GM12875 (cell line): ENCODE measurements around the gene CTAGE1.

Experiments
- H3K4me3 ChIP-seq: one replicate; pipeline ENCODE4 v1.5.1; 2011; ENCODE audit warnings: low read depth, low read length, control low read depth
- CTCF ChIP-seq: IDR thresholded peaks from 2 replicates; pipeline ENCODE4 v1.5.1; 2011; ENCODE audit warnings: low read depth, mild to moderate bottlenecking, control low read depth, inconsistent platforms, low read length, moderate library complexity, borderline replicate concordance; ENCODE audit not compliant: insufficient read depth

The CTAGE1 gene

DNA sequence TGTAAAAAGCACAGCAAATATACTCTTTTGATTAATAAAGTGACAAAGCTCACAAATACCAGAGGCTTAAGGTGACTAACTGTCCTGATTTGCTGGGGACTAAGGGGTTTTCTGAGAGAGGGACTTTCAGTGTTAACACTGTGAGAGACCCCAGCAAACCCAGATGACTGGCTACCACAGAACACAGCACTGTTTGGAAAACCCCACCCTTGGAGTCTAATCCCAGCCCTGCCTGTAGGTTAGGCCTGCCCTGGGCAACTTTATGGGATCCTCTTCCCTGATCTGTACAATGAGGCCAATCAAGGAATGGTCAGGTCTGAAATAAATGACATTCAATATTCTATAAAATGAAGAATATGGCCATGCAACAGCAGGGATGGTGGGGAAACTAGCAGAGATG, 30.5 kb upstream of the CTAGE1 start:
- no peak overlapping the region for H3K4me3 ChIP-seq
- no peak for TF ChIP-seq CTCF

- no peak for TF ChIP-seq CTCF
- H3K4me3 ChIP-seq = no peak overlapping the region
Observed at GRCh38 chr18:22447792-22448191, 30.1 kb upstream of the CTAGE1 start.

- TF ChIP-seq CTCF = no peak
- no peak overlapping the region for H3K4me3 ChIP-seq
Observed at GRCh38 chr18:22446911-22447310, 29.2 kb upstream of the CTAGE1 start.

DNA sequence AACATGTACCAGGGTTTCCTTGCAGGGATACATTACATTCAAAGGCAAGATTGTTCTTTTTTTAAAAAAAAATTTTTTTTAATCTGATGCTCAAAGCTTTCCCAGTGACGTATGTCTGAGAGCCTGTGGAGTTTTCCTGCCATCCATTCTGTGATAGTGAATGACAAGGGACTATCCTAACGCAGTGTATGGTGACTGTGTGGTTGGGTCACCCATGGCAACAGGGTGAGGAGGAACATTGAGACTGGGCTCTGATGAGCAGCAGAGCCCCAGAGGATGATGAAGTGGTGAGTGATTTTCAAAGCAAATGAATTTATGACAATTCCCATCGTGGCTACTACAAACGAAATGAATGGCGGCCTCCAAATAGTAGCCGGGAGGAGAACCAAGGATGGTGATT, 28.6 kb upstream of the CTAGE1 start:
- TF ChIP-seq CTCF = no peak
- H3K4me3 ChIP-seq = no peak overlapping the region

DNA sequence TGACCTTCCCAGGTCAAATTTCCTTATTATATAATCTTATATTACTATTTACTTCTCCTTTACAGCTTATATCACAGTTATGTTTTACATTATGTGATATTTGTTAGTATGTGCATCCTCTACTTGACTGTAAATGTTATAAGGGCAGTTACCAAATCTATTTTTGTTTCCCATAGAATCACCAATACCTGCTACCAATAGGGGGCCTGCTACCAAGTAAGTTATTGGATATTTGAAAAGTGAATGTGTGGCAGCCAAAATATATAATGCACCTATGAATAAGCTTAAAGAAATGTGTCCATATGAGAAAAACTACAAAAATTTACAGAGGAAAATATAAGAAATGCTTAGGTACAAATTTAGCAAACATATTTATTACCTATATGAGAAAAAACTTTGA, 23.9 kb upstream of the CTAGE1 start:
- no peak for TF ChIP-seq CTCF
- no peak overlapping the region for H3K4me3 ChIP-seq

GRCh38 chr18:22439447-22439846, 21.7 kb upstream of the CTAGE1 start:
- no peak for TF ChIP-seq CTCF
- H3K4me3 ChIP-seq = no peak overlapping the region

DNA sequence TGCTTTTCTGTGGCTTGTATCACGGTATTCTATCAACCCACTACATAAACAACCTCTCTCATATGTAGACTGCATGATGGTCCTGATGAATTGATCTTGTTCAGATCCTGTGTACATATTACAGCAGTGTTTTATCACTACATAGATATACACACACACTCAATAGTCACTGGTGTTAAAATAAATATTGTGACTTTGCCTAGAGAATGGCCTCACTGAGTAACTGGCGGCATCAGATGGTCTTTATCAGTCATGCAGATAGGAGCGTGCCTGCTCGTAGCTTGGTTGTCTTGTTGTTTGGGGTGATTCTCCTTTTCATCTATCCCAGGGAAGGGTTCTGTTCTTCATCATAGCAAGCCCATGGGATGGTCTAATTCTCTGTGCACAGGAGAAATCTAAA, 18.4 kb upstream of the CTAGE1 start:
- no peak overlapping the region for H3K4me3 ChIP-seq
- TF ChIP-seq CTCF = no peak
